Stimulated activated CD8-positive, alpha-beta memory T cell treated with anti-CD3 and anti-CD28 coated beads, Interleukin-4, amount 100 ng/mL, for 1 hour (primary cell): ENCODE data around the gene RFC2.
"Not testable (repeated sequence)": the region's sequence is repeated elsewhere in the genome, so short reads cannot be mapped to it uniquely, and the experiment has no call there.

Experiments used
- DNase-seq, 2 donors: peaks; one replicate each; pipeline ENCODE4 v3.0.0-alpha.2; 2020; ENCODE audit warnings: low read depth in 2 of 2, low spot score in 1 of 2

The RFC2 gene

GRCh38 chr7:74252893-74253292 lies 1.3 kb downstream of the RFC2 start:
- no peak for DNase-seq

- not testable (repeated sequence) for DNase-seq
Measured at GRCh38 chr7:74249058-74249457, 5.1 kb downstream of the RFC2 start.

GRCh38 chr7:74248156-74248555 lies 6.0 kb downstream of the RFC2 start:
- no peak for DNase-seq

GRCh38 chr7:74246497-74246896 lies 7.7 kb downstream of the RFC2 start:
- DNase-seq: no peak

GRCh38 chr7:74242122-74242443 lies 12.1 kb downstream of the RFC2 start:
- DNase-seq: no peak

- no peak for DNase-seq
Measured at GRCh38 chr7:74240482-74240881, 13.7 kb downstream of the RFC2 start.

GRCh38 chr7:74236284-74236683 lies 17.9 kb downstream of the RFC2 start:
- no peak for DNase-seq

- DNase-seq: no peak
Measured at GRCh38 chr7:74235518-74236268, 18.5 kb downstream of the RFC2 start.

GRCh38 chr7:74233655-74234285 lies 20.4 kb downstream of the RFC2 start:
- no peak for DNase-seq

GRCh38 chr7:74231232-74231590 lies 23.0 kb downstream of the RFC2 start:
- no peak for DNase-seq

GRCh38 chr7:74230446-74231231 lies 23.6 kb downstream of the RFC2 start:
- DNase-seq: no peak

GRCh38 chr7:74228951-74229900 lies 25.0 kb downstream of the RFC2 start:
- no peak for DNase-seq

- no peak for DNase-seq
Measured at GRCh38 chr7:74226633-74227032, 27.6 kb downstream of the RFC2 start.

GRCh38 chr7:74225400-74225799 lies 28.8 kb downstream of the RFC2 start:
- DNase-seq: no peak

GRCh38 chr7:74224907-74225306 lies 29.3 kb downstream of the RFC2 start:
- DNase-seq: not testable (repeated sequence)

GRCh38 chr7:74224511-74224832 lies 29.7 kb downstream of the RFC2 start:
- DNase-seq: no peak

- DNase-seq: no peak
Measured at GRCh38 chr7:74223711-74224510, 30.3 kb downstream of the RFC2 start.

- DNase-seq: no peak
Measured at GRCh38 chr7:74222851-74223710, 31.1 kb downstream of the RFC2 start.

GRCh38 chr7:74221713-74222112 lies 32.5 kb downstream of the RFC2 start:
- DNase-seq: no peak

GRCh38 chr7:74220229-74220628 lies 34.0 kb downstream of the RFC2 start:
- no peak for DNase-seq
